Mammary epithelial cell (primary cell): Measurements from ENCODE around the gene APC2.

Source experiments
- CTCF ChIP-seq, 2 donors: IDR thresholded peaks in 1 of 2; conservative IDR thresholded peaks in 1 of 2; 2 replicates each; pipeline ENCODE4 v1.5.1; 2011 to 2012; ENCODE audit warnings: inconsistent platforms in 2 of 2, low read length in 2 of 2, mild to moderate bottlenecking in 2 of 2, control low read depth in 1 of 2, low read depth in 1 of 2; ENCODE audit not compliant: insufficient read depth in 1 of 2; ENCODE audit errors: extremely low read depth in 1 of 2
- EZH2 ChIP-seq: IDR thresholded peaks from 2 replicates; pipeline ENCODE4 v1.6.1; 2012; ENCODE audit warnings: low read length, inconsistent platforms, borderline replicate concordance

GRCh38 chr19:1437609-1438008 lies 12.3 kb upstream of the APC2 start:
- TF ChIP-seq CTCF (conservative IDR thresholded peaks at IDR 0.05 in 1 of 2, IDR thresholded peaks at IDR 0.05 in 1 of 2; ENCODE audit: extremely low read depth in 1 of 2, insufficient read depth in 1 of 2, low read depth in 1 of 2, low read length in 2 of 2) (no peak), EZH2 (no peak)
